NCI-H1436 treated with DMSO at 0.1 percent for 48 hours (cell line): ENCODE measurements around the gene NCOA1.
"Not testable (repeated sequence)": the region's sequence is repeated elsewhere in the genome, so short reads cannot be mapped to it uniquely, and the experiment has no call there.

Source experiments
- DNase-seq: peaks from one replicate; lab custom pipeline; 2025; lab: John Stamatoyannopoulos, UW

The NCOA1 gene

GRCh38 chr2:24490690-24491541 lies at the start of gene NCOA1:
NCOA1 (plus strand) TSS chr2:24491254; CDS start chr2:24658678, 167,424 bp downstream.
- peak; percentile 34 for DNase-seq

- no peak for DNase-seq
These were observed 42.3 kb upstream of the NCOA1 start for GRCh38 chr2:24448797-24449196.

GRCh38 chr2:24449344-24449743 lies 41.7 kb upstream of the NCOA1 start:
- DNase-seq = no peak

GRCh38 chr2:24451805-24452501 lies 39.1 kb upstream of the NCOA1 start:
- DNase-seq = no peak

- DNase-seq = no peak
These were observed 38.6 kb upstream of the NCOA1 start for GRCh38 chr2:24452502-24452885.

- no peak for DNase-seq
These were observed 37.5 kb upstream of the NCOA1 start for GRCh38 chr2:24453379-24454073.

GRCh38 chr2:24454294-24454693 lies 36.8 kb upstream of the NCOA1 start:
- no peak for DNase-seq

- DNase-seq = no peak
These were observed 34.2 kb upstream of the NCOA1 start for GRCh38 chr2:24456599-24457556.

- no peak for DNase-seq
These were observed 33.2 kb upstream of the NCOA1 start for GRCh38 chr2:24457696-24458386.

GRCh38 chr2:24459224-24460161 lies 31.6 kb upstream of the NCOA1 start:
- no peak for DNase-seq

GRCh38 chr2:24461685-24462084 lies 29.4 kb upstream of the NCOA1 start:
- DNase-seq = no peak

- no peak for DNase-seq
These were observed 27.8 kb upstream of the NCOA1 start for GRCh38 chr2:24463271-24463670.

- DNase-seq = no peak
These were observed 23.9 kb upstream of the NCOA1 start for GRCh38 chr2:24466871-24467870.

GRCh38 chr2:24468453-24468852 lies 22.6 kb upstream of the NCOA1 start:
- DNase-seq = not testable (repeated sequence)

GRCh38 chr2:24469148-24469650 lies 21.9 kb upstream of the NCOA1 start:
- DNase-seq = no peak

- no peak for DNase-seq
These were observed 19.4 kb upstream of the NCOA1 start for GRCh38 chr2:24471662-24472061.

- DNase-seq = no peak
These were observed 18.6 kb upstream of the NCOA1 start for GRCh38 chr2:24472416-24472815.

GRCh38 chr2:24473626-24474025 lies 17.4 kb upstream of the NCOA1 start:
- DNase-seq = no peak
